ENCODE results near the gene ADAMTSL1. TPM values are rescaled to one million over a fixed set of nuclear protein-coding genes. Genes with fewer than 3 reads are reported as not detected.

Gene ADAMTSL1
- total RNA-seq, 1 donor from 2014 or later = 12.3 TPM

DNA sequence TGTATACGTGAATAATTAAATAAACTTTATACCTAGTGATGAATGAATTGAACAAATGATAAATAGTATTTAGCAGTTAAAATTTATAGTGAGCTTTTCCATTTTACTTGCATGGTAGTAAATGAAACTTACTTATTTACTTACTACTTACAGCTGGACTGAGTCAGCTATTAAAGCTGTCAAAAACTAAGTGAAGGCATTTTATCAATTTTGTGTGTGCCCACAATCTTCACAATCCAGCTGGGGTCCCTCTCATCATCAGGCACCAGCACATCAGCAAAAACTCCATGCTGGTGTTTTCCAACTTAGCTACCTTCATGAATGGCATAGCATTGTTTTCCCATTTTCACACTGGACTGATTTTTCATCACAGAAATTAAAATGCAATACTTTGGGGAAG is 478.0 kb downstream of the ADAMTSL1 start:
- no peaks in the 10 kb centered on the region for H3K27me3 ChIP-seq
- no peak overlapping the region for H3K4me3 ChIP-seq
- no peaks in the 10 kb centered on the region for H3K36me3 ChIP-seq
- TF ChIP-seq, protein P1, sequence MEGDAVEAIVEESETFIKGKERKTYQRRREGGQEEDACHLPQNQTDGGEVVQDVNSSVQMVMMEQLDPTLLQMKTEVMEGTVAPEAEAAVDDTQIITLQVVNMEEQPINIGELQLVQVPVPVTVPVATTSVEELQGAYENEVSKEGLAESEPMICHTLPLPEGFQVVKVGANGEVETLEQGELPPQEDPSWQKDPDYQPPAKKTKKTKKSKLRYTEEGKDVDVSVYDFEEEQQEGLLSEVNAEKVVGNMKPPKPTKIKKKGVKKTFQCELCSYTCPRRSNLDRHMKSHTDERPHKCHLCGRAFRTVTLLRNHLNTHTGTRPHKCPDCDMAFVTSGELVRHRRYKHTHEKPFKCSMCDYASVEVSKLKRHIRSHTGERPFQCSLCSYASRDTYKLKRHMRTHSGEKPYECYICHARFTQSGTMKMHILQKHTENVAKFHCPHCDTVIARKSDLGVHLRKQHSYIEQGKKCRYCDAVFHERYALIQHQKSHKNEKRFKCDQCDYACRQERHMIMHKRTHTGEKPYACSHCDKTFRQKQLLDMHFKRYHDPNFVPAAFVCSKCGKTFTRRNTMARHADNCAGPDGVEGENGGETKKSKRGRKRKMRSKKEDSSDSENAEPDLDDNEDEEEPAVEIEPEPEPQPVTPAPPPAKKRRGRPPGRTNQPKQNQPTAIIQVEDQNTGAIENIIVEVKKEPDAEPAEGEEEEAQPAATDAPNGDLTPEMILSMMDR (IDR thresholded peaks at IDR 0.05) = no peak
- no peaks in the 10 kb centered on the region for H3K9me3 ChIP-seq
- H3K27ac ChIP-seq = no peak overlapping the region
- DNase-seq (ENCODE audit: low spot score in 2 of 2) = no peak
- no peaks in the 10 kb centered on the region for H3K4me1 ChIP-seq
- intact Hi-C loops (cut with DNase I) = no loop called here

- Histone ChIP-seq H3K27ac (no peak overlapping the region), H3K4me1 (no peaks in the 10 kb centered on the region), H3K9me3 (no peaks in the 10 kb centered on the region), H3K4me3 (no peak overlapping the region), H3K36me3 (no peaks in the 10 kb centered on the region), H3K27me3 (no peaks in the 10 kb centered on the region)
- DNase-seq (ENCODE audit: low spot score in 2 of 2) = no peak
- TF ChIP-seq, protein P1 (IDR thresholded peaks at IDR 0.05) = no peak
- intact Hi-C loops (cut with DNase I) = no loop called here
These were observed 481.7 kb downstream of the ADAMTSL1 start for GRCh38 chr9:18955626-18956025.
